ENCODE results near the gene SLC24A3. TPM values are rescaled to one million over a fixed set of nuclear protein-coding genes. Genes with fewer than 3 reads are reported as not detected.

The SLC24A3 gene
- total RNA-seq, 1 donor from 2014 or later = 0.96 TPM

GRCh38 chr20:19415786-19416185, 203.3 kb downstream of the SLC24A3 start:
- Mint-ChIP-seq H3K36me3 (ENCODE audit: insufficient read depth) (no peaks in the 10 kb centered on the region), H3K4me1 (ENCODE audit: low read depth) (peaks cover 8% of the 10 kb centered on the region), H3K27me3 (no peaks in the 10 kb centered on the region), H3K27ac (no peak overlapping the region), H3K4me3 (ENCODE audit: low read depth) (no peak overlapping the region), H3K9me3 (ENCODE audit: low read depth) (no peaks in the 10 kb centered on the region)
- no peak for TF ChIP-seq CTCF (IDR thresholded peaks at IDR 0.05; ENCODE audit: unreplicated experiment)
- no peak for DNase-seq (ENCODE audit: low spot score, unreplicated experiment)

GRCh38 chr20:19416627-19417026, 204.2 kb downstream of the SLC24A3 start:
- Mint-ChIP-seq H3K4me3 (ENCODE audit: low read depth) (no peak overlapping the region), H3K27ac (no peak overlapping the region), H3K36me3 (ENCODE audit: insufficient read depth) (no peaks in the 10 kb centered on the region), H3K27me3 (peaks cover 4% of the 10 kb centered on the region), H3K4me1 (ENCODE audit: low read depth) (peaks cover 8% of the 10 kb centered on the region), H3K9me3 (ENCODE audit: low read depth) (no peaks in the 10 kb centered on the region)
- no peak for TF ChIP-seq CTCF (IDR thresholded peaks at IDR 0.05; ENCODE audit: unreplicated experiment)
- no peak for DNase-seq (ENCODE audit: low spot score, unreplicated experiment)

DNA sequence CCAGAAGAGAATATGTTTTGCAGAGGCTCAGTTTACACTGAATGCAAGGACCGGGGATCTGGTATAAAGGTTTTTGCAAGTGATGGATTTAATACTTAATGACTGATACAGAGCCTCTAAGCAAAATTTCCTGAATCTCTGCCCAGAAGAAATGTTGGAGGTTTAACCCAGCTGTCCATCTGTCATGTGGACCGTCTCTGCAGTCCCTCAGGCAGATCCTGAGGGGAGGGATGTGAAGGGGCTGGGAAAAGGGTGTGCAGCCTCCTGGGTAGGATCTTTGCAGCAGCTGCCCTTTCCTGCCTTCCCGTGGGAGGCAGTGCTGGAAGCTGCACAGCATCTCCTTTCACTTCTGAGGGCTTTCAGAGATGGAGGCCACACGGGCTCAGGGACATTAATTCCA, 207.0 kb downstream of the SLC24A3 start:
- DNase-seq (ENCODE audit: low spot score, unreplicated experiment) = no peak
- no peaks in the 10 kb centered on the region for H3K36me3 Mint-ChIP-seq (ENCODE audit: insufficient read depth)
- H3K4me1 Mint-ChIP-seq (ENCODE audit: low read depth) = peaks cover 10% of the 10 kb centered on the region
- no peaks in the 10 kb centered on the region for H3K9me3 Mint-ChIP-seq (ENCODE audit: low read depth)
- TF ChIP-seq CTCF (IDR thresholded peaks at IDR 0.05; ENCODE audit: unreplicated experiment) = no peak
- H3K4me3 Mint-ChIP-seq (ENCODE audit: low read depth) = no peak overlapping the region
- H3K27ac Mint-ChIP-seq = no peak overlapping the region
- peaks cover 8% of the 10 kb centered on the region for H3K27me3 Mint-ChIP-seq

- DNase-seq (ENCODE audit: low spot score, unreplicated experiment) = no peak
- Mint-ChIP-seq H3K4me1 (ENCODE audit: low read depth) (peaks cover 15% of the 10 kb centered on the region), H3K27ac (no peak overlapping the region), H3K27me3 (peaks cover 11% of the 10 kb centered on the region), H3K36me3 (ENCODE audit: insufficient read depth) (no peaks in the 10 kb centered on the region), H3K9me3 (ENCODE audit: low read depth) (no peaks in the 10 kb centered on the region), H3K4me3 (ENCODE audit: low read depth) (no peak overlapping the region)
- TF ChIP-seq CTCF (IDR thresholded peaks at IDR 0.05; ENCODE audit: unreplicated experiment) = no peak
Measured at GRCh38 chr20:19423097-19423899, 210.9 kb downstream of the SLC24A3 start.

DNA sequence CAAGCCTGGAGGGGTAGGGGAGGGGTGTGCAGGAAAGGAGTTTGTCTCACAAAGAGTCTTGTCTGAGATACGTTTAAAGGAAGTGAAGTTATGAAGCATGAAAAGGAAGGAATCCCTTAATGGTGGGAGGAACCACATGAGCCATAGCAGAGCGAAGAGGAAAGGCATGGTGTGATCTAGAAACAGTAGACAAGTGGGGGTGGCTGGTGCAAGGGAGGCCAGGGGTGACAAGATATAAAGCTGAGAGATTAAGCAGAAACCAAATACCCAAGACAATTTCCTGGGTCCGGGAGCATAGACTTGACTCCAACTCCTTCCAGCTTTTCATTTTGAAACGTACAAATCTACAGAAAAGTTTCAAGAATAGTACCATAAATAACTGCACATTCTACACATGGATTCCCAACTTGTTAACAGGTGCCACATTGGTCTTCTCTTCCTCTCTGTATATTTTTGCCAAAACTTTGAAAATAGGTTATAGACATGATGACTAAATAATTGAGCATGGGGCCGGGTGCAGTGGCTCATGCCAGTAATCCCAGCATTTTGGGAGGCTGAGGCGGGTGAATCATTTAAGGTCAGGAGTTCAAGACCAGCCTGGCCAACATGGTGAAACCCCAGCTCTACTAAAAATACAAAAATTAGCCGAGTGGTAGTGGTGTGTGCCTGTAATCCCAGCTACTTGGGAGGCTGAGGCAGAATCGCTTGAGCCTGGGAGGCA, 211.6 kb downstream of the SLC24A3 start:
- Mint-ChIP-seq H3K9me3 (ENCODE audit: low read depth) (no peaks in the 10 kb centered on the region), H3K36me3 (ENCODE audit: insufficient read depth) (no peaks in the 10 kb centered on the region), H3K27ac (no peak overlapping the region), H3K4me1 (ENCODE audit: low read depth) (peaks cover 20% of the 10 kb centered on the region), H3K27me3 (peaks cover 13% of the 10 kb centered on the region), H3K4me3 (ENCODE audit: low read depth) (no peak overlapping the region)
- DNase-seq (ENCODE audit: low spot score, unreplicated experiment) = no peak
- no peak for TF ChIP-seq CTCF (IDR thresholded peaks at IDR 0.05; ENCODE audit: unreplicated experiment)
